ENCODE measurements around the gene SENP1. TPM values are rescaled to one million over a fixed set of nuclear protein-coding genes. Genes with fewer than 3 reads are reported as not detected.
A peak's percentile ranks its signal among the peaks of the same experiment; 100 is the strongest.

SENP1 gene
- total RNA-seq, 1 experiment from 2014 or later = 27.3 TPM

DNA sequence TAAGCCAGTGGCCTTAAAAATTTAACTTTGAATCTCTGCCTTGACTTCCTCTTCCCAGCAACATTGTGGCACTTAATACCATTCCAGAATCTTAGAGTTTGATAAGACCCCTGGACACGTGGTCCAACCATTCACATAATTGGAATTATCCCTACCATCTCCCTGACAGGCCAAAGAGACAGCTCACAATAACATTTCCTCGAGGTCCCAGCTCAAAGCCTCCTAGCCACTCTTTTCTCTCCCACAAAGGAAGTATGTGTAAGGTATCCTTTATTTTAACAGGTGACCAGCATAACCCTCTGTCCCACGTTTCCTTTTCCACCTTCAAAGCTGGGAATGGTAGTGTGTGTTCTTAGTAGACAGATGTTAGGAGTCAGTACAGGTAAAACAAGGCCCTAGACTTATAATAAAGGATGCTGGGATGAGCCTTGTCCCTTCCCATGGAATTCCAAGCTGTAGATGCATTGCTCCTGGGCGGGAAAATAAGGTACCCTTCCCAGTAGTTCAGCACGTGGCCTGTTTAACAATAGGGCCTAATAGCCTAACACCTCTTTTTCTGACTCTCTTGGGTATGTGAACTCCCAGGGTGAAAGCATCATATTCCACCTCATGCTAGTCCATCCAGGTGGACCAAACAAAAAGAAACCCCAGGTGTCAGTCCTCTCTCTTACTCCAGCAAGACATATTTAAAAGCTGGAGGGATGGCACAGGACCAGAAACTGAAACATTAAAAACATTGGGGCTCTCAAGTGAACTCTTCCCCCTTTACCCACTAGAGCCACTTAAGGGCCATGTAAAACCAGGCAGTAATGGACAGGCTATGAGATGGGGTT, 64.1 kb downstream of the SENP1 start:
- no peak for DNase-seq (ENCODE audit: low spot score)
- in situ Hi-C loops (cut with HindIII; ENCODE audit: low sequenced_read_pairs) = no loop called here

DNA sequence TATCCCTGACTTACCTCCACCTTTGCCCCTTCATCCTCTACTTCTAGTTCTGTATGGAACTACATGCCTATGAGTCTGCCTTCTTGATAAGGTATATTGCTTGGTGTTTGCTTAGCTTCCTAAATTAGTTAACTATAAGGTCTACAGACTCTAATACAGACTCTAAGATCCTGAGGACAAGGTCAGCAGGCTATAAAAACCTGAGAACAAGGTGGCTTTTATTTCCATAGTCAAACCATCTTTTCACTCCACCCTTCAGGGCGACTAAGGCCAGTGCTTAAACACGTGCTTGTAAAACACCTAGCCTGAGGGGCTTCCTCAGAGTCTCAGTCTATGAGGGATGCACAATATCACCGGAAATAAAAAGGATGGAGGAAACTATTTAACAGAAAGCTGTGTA, 65.5 kb downstream of the SENP1 start:
- in situ Hi-C loops (cut with HindIII; ENCODE audit: low sequenced_read_pairs) = no loop called here
- no peak for DNase-seq (ENCODE audit: low spot score)

- in situ Hi-C loops (cut with HindIII; ENCODE audit: low sequenced_read_pairs) = no loop called here
- no peak for DNase-seq (ENCODE audit: low spot score)
These were observed 66.7 kb downstream of the SENP1 start for GRCh38 chr12:48039151-48039550.

DNA sequence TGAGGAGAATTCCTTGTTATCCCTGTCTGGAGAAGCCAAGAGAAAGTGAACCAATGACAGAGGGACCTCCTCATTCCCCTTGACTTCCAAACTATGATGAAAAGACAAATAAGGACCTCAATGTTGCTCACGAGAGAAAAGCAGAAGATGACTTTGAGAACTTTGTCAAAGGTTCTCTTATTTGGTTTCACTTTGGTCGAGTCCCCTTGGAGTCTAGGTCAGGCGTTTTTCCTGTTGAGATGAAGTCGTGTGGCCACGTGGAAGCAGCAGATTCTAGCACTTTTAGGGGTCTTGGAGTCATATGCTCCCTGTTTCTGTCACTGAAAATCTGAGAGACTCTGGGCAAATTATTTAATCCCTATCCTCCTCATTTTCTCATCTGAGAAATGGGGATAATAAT, 67.8 kb downstream of the SENP1 start:
- in situ Hi-C loops (cut with HindIII; ENCODE audit: low sequenced_read_pairs) = no loop called here
- DNase-seq (ENCODE audit: low spot score) = peak; percentile 1

- no peak for DNase-seq (ENCODE audit: low spot score)
- in situ Hi-C loops (cut with HindIII; ENCODE audit: low sequenced_read_pairs) = no loop called here
These were observed 68.5 kb downstream of the SENP1 start for GRCh38 chr12:48037267-48037915.

DNA sequence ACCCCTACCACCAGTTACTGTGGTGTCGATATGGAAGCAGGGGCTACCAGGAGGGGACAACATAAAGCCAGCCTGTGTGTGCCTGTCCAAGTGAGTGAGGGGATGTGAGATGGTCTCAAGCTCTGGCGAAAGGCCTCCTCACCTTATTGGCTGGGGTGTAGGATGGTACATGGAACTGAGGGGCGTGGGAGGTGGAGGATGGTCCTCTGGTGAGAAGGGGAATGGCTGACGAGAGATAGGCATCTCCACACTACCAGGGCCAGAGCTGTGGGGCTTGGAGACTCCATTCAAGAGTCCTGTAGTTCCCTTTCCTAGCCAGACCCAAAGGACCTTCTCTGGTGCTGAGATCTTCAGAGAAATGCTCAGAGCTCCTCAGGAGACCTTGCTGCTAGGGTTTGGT, 69.1 kb downstream of the SENP1 start:
- no peak for DNase-seq (ENCODE audit: low spot score)
- in situ Hi-C loops (cut with HindIII; ENCODE audit: low sequenced_read_pairs) = no loop called here

GRCh38 chr12:48034835-48035805, 70.8 kb downstream of the SENP1 start:
- DNase-seq (ENCODE audit: low spot score) = no peak
- in situ Hi-C loops (cut with HindIII; ENCODE audit: low sequenced_read_pairs) = no loop called here

DNA sequence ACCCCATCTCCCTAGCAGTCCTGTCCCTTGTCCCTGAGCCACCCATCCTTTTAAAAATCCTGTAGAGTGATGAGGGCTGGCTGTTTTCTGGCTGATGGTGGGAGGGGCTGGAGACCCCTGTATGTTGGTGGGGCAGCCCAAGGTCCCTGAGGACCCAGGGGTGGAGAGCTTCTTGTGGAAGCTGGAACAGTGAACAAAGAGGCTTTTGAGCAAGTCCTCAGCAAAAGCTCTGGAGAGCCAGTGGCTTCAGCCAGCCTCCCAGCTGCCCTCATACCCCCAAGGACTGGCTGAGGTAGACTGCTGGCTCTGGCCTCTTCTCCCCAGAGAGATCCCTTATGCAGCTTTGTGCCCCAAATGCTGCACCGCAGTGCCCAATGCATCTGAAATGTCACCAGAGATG, 72.4 kb downstream of the SENP1 start:
- in situ Hi-C loops (cut with HindIII; ENCODE audit: low sequenced_read_pairs) = no loop called here
- no peak for DNase-seq (ENCODE audit: low spot score)

DNA sequence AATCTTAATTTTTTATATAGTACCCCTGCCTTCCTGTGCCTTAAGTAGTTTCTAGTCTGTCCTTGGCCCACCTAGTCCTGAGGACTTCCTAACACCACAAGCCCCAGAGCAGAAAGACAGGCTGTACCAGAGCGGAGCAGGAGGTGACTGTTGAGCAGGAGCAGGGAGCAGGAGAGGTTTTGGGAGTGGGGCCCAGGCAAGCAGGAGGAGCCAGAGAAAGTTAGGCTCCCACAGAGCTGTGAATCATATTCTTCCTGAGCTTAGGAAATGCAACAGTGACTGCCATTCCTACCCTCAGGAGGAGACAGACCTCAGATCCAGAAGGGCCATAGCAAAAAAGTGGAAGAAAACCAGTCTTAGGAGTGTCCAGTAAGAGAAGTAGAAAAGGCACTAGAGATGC, 73.3 kb downstream of the SENP1 start:
- DNase-seq (ENCODE audit: low spot score) = no peak
- in situ Hi-C loops (cut with HindIII; ENCODE audit: low sequenced_read_pairs) = no loop called here

- in situ Hi-C loops (cut with HindIII; ENCODE audit: low sequenced_read_pairs) = no loop called here
- no peak for DNase-seq (ENCODE audit: low spot score)
These were observed 74.5 kb downstream of the SENP1 start for GRCh38 chr12:48031135-48031960.

DNA sequence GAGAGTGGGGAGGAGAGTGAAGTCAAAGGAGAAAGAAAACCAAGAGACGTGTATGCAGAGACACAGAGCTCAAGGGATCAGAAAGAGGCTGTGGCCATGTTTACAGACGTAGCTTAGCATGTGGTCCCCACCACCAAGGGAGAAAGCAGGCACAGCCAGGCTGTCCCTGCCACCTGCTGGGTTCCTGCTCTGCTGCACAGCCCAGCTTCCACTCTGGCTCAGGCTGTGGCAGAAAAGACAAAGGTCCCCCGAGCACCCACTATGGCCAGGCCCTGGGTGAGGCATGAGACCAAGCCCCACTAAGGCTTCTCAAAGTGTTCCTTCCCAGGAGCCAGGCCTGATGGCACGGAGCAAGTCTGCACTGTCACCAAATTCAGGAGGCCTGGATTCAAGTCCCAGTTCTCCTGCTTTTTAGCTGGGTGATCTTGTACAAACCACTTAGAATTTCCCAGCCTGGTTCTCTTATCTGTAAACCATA, 75.7 kb downstream of the SENP1 start:
- DNase-seq (ENCODE audit: low spot score) = no peak
- in situ Hi-C loops (cut with HindIII; ENCODE audit: low sequenced_read_pairs) = no loop called here

GRCh38 chr12:48029491-48030172, 76.2 kb downstream of the SENP1 start:
- in situ Hi-C loops (cut with HindIII; ENCODE audit: low sequenced_read_pairs) = no loop called here
- no peak for DNase-seq (ENCODE audit: low spot score)

DNA sequence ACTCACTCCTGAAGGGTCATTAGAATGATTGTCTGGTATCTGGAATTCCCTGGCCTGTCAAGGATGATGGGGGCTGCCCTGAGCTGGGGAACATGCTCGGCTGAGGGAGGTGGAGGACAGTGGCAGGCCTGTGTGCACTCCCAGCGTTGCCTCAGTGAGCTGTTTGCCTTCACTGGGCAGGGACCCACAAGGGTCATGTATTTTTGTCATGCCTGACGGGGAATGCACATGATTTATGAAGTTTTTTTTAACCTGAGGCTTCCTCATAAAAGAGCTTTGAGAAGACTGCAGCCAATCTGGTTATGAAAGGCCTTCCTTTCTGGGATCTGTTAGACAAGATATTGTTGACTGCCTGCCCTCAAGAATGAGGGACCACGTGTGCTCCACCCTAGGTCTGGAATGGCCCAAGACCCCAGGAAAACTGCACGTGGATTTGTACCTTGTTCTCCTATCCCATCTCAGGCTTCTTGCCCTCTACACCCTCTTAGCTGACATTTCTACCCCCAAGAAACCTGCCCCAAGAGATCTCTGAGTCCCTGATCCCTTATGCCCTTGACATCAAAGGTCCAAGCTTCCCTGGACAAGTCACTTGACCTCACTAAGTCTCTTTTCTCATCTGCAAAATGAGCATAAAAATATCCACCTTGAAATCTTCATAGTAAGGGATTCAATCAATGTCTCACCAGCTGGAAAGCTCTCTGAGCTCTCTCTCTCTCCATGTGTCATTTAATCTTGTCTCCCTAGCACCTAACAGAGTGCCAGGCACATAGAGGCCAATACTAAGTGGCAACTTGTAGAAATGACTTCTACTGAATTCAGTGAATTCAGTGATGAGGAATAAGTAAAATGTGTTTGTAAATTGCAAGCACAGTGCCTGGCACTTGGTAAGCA, 77.1 kb downstream of the SENP1 start:
- in situ Hi-C loops (cut with HindIII; ENCODE audit: low sequenced_read_pairs) = no loop called here
- no peak for DNase-seq (ENCODE audit: low spot score)

- no peak for DNase-seq (ENCODE audit: low spot score)
- in situ Hi-C loops (cut with HindIII; ENCODE audit: low sequenced_read_pairs) = no loop called here
These were observed 78.5 kb downstream of the SENP1 start for GRCh38 chr12:48027183-48028002.

DNA sequence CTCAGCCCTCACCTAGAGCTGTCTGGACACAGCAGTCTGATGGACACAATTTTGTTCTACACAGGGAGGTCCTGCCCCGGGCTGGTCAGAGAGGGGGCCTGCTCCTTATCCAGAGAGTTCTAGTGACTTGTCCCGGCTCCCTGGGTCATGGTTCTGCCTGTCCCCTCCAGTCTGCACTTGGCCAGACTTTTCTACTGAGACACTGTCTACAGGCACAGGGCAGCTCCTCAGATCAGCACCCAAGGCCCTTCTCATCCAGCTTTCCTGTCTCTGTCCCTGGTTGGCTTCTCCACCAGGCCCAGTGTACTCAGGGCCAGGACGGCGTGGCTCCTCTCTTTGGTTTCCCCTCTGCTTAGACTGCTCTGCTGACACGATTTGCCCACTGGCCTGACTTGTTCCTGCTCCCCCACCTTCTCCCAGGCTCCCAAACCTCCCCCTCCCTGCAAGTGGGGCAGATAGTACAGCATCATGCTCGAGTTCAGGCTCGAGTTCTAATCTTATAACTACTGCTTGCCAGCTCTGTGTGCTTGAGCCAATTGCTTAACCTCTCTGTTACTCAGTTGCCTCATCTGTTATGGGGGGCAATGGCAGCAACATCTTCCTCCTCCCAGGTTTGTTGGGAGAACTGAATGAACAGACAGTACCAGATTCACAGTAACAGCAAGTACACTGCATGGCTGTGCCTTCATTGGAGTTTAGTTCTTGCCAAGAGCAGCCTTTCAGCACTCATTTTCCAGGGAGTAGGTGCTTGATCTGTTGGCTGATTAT, 79.6 kb downstream of the SENP1 start:
- DNase-seq (ENCODE audit: low spot score) = no peak
- in situ Hi-C loops (cut with HindIII; ENCODE audit: low sequenced_read_pairs) = no loop called here

- in situ Hi-C loops (cut with HindIII; ENCODE audit: low sequenced_read_pairs) = no loop called here
- no peak for DNase-seq (ENCODE audit: low spot score)
These were observed 80.6 kb downstream of the SENP1 start for GRCh38 chr12:48025281-48025680.

Measured in G401 (cell line).